Fibroblast of lung (primary cell): ENCODE measurements around the gene L3MBTL4. TPM values are rescaled to one million over a fixed set of nuclear protein-coding genes. Genes with fewer than 3 reads are reported as not detected.

Experiments used
- DNase-seq, 2 donors: peaks; one replicate each; pipeline versions ENCODE4 v3.0.0 to v3.0.0-alpha.2; 2010; ENCODE audit warnings: low read depth in 2 of 2
- H2AFZ ChIP-seq: 2 replicates; pipeline ENCODE4 v1.5.1; 2012; ENCODE audit warnings: low read length, control low read depth, inconsistent platforms
- H3K27ac ChIP-seq: 2 replicates; pipeline ENCODE4 v1.5.1; 2011; ENCODE audit warnings: low read length, control low read depth; ENCODE audit not compliant: insufficient read depth
- H3K27me3 ChIP-seq: 2 replicates; pipeline ENCODE4 v1.5.1; 2011; ENCODE audit warnings: mild to moderate bottlenecking, low read length; ENCODE audit not compliant: control insufficient read depth, insufficient read depth
- H3K36me3 ChIP-seq: 2 replicates; pipeline ENCODE4 v1.5.1; 2011; ENCODE audit warnings: low read length; ENCODE audit not compliant: control insufficient read depth, insufficient read depth
- H3K4me1 ChIP-seq: 2 replicates; pipeline ENCODE4 v1.5.1; 2011; ENCODE audit warnings: low read length; ENCODE audit not compliant: control insufficient read depth, insufficient read depth; ENCODE audit errors: extremely low read depth
- H3K4me2 ChIP-seq: 2 replicates; pipeline ENCODE4 v1.5.1; 2011; ENCODE audit warnings: low read length, control low read depth; ENCODE audit not compliant: insufficient read depth; ENCODE audit errors: extremely low read depth
- H3K4me3 ChIP-seq, 4 experiments: fragments of 200-600 bp in 1 of 4; sonication (generic) in 1 of 4; replicated peaks in 1 of 4; 2 replicates each; pipeline ENCODE4 v1.5.1; 2011 to 2016; ENCODE audit warnings: low read length in 4 of 4, low read depth in 3 of 4, mild to moderate bottlenecking in 3 of 4, control low read depth in 2 of 4, inconsistent platforms in 1 of 4, mixed read lengths in 1 of 4; ENCODE audit not compliant: insufficient read depth in 1 of 4; ENCODE audit errors: control extremely low read depth in 1 of 4
- H3K79me2 ChIP-seq: 2 replicates; pipeline ENCODE4 v1.5.1; 2012; ENCODE audit warnings: mild to moderate bottlenecking, low read length, inconsistent platforms; ENCODE audit not compliant: control insufficient read depth, insufficient read depth
- H3K9ac ChIP-seq: 2 replicates; pipeline ENCODE4 v1.5.1; 2011; ENCODE audit warnings: mild to moderate bottlenecking, low read length, control low read depth; ENCODE audit not compliant: insufficient read depth
- H3K9me3 ChIP-seq: 2 replicates; pipeline ENCODE4 v1.5.1; 2012; ENCODE audit warnings: low read depth, low read length; ENCODE audit not compliant: control insufficient read depth, insufficient read depth
- H4K20me1 ChIP-seq: 2 replicates; pipeline ENCODE4 v1.5.1; 2011; ENCODE audit warnings: low read length; ENCODE audit not compliant: control insufficient read depth, insufficient read depth; ENCODE audit errors: extremely low read depth
- EZH2 ChIP-seq: IDR thresholded peaks from 2 replicates; pipeline ENCODE4 v1.5.1; 2012; ENCODE audit warnings: low read length, control low read depth, mild to moderate bottlenecking; ENCODE audit errors: missing control alignments
- polyA plus RNA-seq, 2 donors: library from polyadenylated mRNA; depleted of rRNA in 1 of 2; stranded (reverse) in 1 of 2; unstranded in 1 of 2; fragments of >200 nt; gene quantifications; 2 replicates each; pipeline ENCODE4 v1.2.1, GENCODE V29; 2011 to 2012; ENCODE audit warnings: missing spikeins in 1 of 2
- total RNA-seq: library from RNA; depleted of rRNA; stranded (reverse); fragments of >200 nt; gene quantifications from 2 replicates; pipeline ENCODE4 v1.2.1, GENCODE V29; 2014
- TF ChIP-seq, protein P1 (sequence below), 2 donors: IDR thresholded peaks in 1 of 2; conservative IDR thresholded peaks in 1 of 2; 1 replicate in 1 of 2; 2 replicates in 1 of 2; pipeline ENCODE4 v1.5.1; 2011 to 2012; ENCODE audit warnings: low read length in 2 of 2, control low read depth in 1 of 2, inconsistent platforms in 1 of 2, low read depth in 1 of 2, mild to moderate bottlenecking in 1 of 2

L3MBTL4 gene
- total and polyA plus RNA-seq, 2 donors (not counting 1 experiment from before 2014, with no cell fraction given) = 0.06 to 0.33 TPM

DNA sequence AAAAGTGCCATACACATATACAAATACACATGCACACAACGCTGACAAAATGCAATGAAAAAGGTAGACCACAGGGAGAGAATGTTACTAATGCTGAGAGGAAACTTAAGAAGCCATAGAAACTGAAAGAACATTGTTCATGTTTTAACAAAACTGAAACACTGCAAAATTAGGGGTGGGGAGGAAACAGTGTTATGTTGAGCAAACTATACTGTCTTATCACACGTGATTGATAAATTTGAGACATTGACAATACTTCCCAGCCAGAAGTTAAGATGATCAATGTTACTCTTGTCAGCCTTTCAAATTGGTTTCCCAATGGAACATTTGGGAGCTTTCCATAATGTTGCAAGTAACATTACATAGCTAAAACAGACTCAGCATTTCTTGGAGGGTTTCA lies 165.5 kb downstream of the L3MBTL4 start:
- Histone ChIP-seq H2AFZ (no peak overlapping the region), H3K36me3 (no peaks in the 10 kb centered on the region), H3K9ac (no peak overlapping the region), H3K9me3 (no peaks in the 10 kb centered on the region), H3K27me3 (no peaks in the 10 kb centered on the region), H3K4me3 (no peak overlapping the region), H4K20me1 (no peaks in the 10 kb centered on the region), H3K79me2 (no peaks in the 10 kb centered on the region), H3K4me2 (no peak overlapping the region), H3K27ac (no peak overlapping the region), H3K4me1 (no peaks in the 10 kb centered on the region)
- TF ChIP-seq, protein P1, sequence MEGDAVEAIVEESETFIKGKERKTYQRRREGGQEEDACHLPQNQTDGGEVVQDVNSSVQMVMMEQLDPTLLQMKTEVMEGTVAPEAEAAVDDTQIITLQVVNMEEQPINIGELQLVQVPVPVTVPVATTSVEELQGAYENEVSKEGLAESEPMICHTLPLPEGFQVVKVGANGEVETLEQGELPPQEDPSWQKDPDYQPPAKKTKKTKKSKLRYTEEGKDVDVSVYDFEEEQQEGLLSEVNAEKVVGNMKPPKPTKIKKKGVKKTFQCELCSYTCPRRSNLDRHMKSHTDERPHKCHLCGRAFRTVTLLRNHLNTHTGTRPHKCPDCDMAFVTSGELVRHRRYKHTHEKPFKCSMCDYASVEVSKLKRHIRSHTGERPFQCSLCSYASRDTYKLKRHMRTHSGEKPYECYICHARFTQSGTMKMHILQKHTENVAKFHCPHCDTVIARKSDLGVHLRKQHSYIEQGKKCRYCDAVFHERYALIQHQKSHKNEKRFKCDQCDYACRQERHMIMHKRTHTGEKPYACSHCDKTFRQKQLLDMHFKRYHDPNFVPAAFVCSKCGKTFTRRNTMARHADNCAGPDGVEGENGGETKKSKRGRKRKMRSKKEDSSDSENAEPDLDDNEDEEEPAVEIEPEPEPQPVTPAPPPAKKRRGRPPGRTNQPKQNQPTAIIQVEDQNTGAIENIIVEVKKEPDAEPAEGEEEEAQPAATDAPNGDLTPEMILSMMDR (conservative IDR thresholded peaks at IDR 0.05 in 1 of 2, IDR thresholded peaks at IDR 0.05 in 1 of 2; ENCODE audit: low read depth in 1 of 2, low read length in 2 of 2) = no peak
- no peak for TF ChIP-seq EZH2
- no peak for DNase-seq

DNA sequence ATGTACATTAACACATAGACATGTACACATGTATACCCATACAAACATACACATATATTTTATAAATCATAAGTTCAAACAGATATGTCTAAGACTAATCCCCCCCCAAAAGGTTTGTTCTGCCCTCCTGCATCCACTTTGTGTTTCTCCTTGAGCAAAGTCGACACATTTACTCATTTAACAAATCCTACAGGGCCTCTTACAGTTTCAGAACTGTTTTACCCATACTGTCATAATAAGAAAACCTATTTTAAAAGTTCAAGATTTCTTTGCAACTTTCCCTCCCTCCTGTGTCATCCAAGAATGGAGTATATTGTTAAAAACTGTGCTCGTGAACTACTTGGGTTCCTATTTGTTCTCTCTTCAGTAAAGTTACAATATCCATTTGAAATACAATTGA lies 166.7 kb downstream of the L3MBTL4 start:
- H3K27me3 ChIP-seq = no peaks in the 10 kb centered on the region
- no peaks in the 10 kb centered on the region for H3K4me1 ChIP-seq
- no peak for DNase-seq
- H3K9ac ChIP-seq = no peak overlapping the region
- no peaks in the 10 kb centered on the region for H3K9me3 ChIP-seq
- H3K4me2 ChIP-seq = no peak overlapping the region
- no peaks in the 10 kb centered on the region for H3K36me3 ChIP-seq
- no peak overlapping the region for H2AFZ ChIP-seq
- no peak overlapping the region for H3K27ac ChIP-seq
- H3K4me3 ChIP-seq = no peak overlapping the region
- no peaks in the 10 kb centered on the region for H4K20me1 ChIP-seq
- H3K79me2 ChIP-seq = no peaks in the 10 kb centered on the region
- TF ChIP-seq EZH2 = no peak
- TF ChIP-seq, protein P1 (conservative IDR thresholded peaks at IDR 0.05 in 1 of 2, IDR thresholded peaks at IDR 0.05 in 1 of 2; ENCODE audit: low read depth in 1 of 2, low read length in 2 of 2) = no peak

DNA sequence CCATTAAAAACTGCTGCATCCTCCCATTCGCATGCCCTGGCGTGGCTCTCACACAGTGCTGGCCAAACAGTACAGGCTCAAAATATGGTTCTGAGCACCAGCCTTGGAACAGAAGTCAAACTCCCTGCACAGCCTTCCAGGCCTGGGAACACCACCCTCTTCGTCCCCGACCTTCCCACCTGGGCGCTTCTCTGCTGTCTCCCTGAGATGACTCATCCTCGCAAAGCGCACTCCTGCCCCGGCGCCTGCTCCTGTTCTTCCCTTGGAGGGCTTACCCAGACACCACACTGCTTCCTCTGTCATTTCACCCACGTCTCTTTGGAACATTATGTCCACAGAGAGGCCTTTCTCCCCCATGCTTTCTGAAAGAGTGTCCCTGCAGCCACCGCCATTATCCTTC lies 172.7 kb downstream of the L3MBTL4 start:
- H3K9ac ChIP-seq = no peak overlapping the region
- H3K9me3 ChIP-seq = no peaks in the 10 kb centered on the region
- no peak overlapping the region for H2AFZ ChIP-seq
- no peak for DNase-seq
- H3K27me3 ChIP-seq = no peaks in the 10 kb centered on the region
- H3K79me2 ChIP-seq = no peaks in the 10 kb centered on the region
- TF ChIP-seq, protein P1 (conservative IDR thresholded peaks at IDR 0.05 in 1 of 2, IDR thresholded peaks at IDR 0.05 in 1 of 2; ENCODE audit: low read depth in 1 of 2, low read length in 2 of 2) = no peak
- H4K20me1 ChIP-seq = no peaks in the 10 kb centered on the region
- H3K4me3 ChIP-seq = no peak overlapping the region
- H3K4me1 ChIP-seq = no peaks in the 10 kb centered on the region
- no peak overlapping the region for H3K27ac ChIP-seq
- no peak overlapping the region for H3K4me2 ChIP-seq
- H3K36me3 ChIP-seq = no peaks in the 10 kb centered on the region
